Measurements from ENCODE around the gene WNT10A. TPM values are rescaled to one million over a fixed set of nuclear protein-coding genes. Genes with fewer than 3 reads are reported as not detected.
A peak's percentile ranks its signal among the peaks of the same experiment; 100 is the strongest.

The WNT10A gene
- total and polyA plus RNA-seq, 10 of the 15 experiments (the other 5 are each of a cell fraction or from before 2014, with no cell fraction given): 0.61 to 45.0 (median 6.9) TPM

GRCh38 chr2:218891275-218892135, 10.9 kb downstream of the WNT10A start:
- peak overlapping the region; percentile 95 for H3K27ac ChIP-seq (ENCODE audit: control insufficient read depth, insufficient read depth)
- H3K27me3 ChIP-seq (replicated peaks in 1 of 2; ENCODE audit: control insufficient read depth in 2 of 2, insufficient read depth in 2 of 2, low read length in 1 of 2): no peaks in the 10 kb centered on the region
- 95% methylated on average over 19 of the region's 19 CpGs for WGBS (ENCODE audit: insufficient coverage, insufficient replicate concordance, low lambda C conversion rate, missing lambda C conversion rate)
- in situ Hi-C loops (cut with MboI): no loop called here
- no peak overlapping the region for H2AFZ ChIP-seq (ENCODE audit: control insufficient read depth, low read depth, low read length)
- H3K9me3 ChIP-seq (replicated peaks; ENCODE audit: control insufficient read depth, insufficient read depth, low read length): no peaks in the 10 kb centered on the region
- CTCF ChIA-PET: interaction anchor here (1.0 to 22.2 kb wide), 3 partner anchors 13 to 605 kb away, joined by 3 to 1364 read pairs (median 3); partner anchors contain the start of gene WNT10A
- BruUV-seq (replicated peaks): no TSS peak
- no peaks in the 10 kb centered on the region for H4K20me1 ChIP-seq (ENCODE audit: control insufficient read depth, insufficient read depth)
- H3K4me1 ChIP-seq (ENCODE audit: control insufficient read depth, insufficient read depth, low read length): peaks cover 67% of the 10 kb centered on the region
- intact Hi-C loops (cut with micrococcal nuclease; ENCODE audit: unreplicated experiment): no loop called here
- peaks cover 0 to 12% of the 10 kb centered on the region in 2 experiments; a peak in 3 of 4 replicates for H3K36me3 ChIP-seq (ENCODE audit: control insufficient read depth in 2 of 2, insufficient read depth in 2 of 2, low read length in 1 of 2)
- DNase-seq (ENCODE audit: low read depth, low spot score) (no peak), ATAC-seq (no peak), FAIRE-seq (no peak)
- no peak overlapping the region for H3K9ac ChIP-seq (ENCODE audit: control insufficient read depth, insufficient read depth, low read length)
- TF ChIP-seq YBX1 (IDR thresholded peaks at IDR 0.05) (no peak), CHD2 (IDR thresholded peaks at IDR 0.05; ENCODE audit: borderline replicate concordance, low read depth, low read length) (no peak), EP300 (IDR thresholded peaks at IDR 0.05; ENCODE audit: borderline replicate concordance in 1 of 2, control insufficient read depth in 1 of 2, low read depth in 2 of 2, low read length in 2 of 2) (no peak), CBFB (IDR thresholded peaks at IDR 0.05; ENCODE audit: low read depth) (no peak), MTA2 (IDR thresholded peaks at IDR 0.05; ENCODE audit: low read depth) (no peak), POLR2A (IDR thresholded peaks at IDR 0.05; ENCODE audit: low read depth, low read length) (no peak), MEF2B (IDR thresholded peaks at IDR 0.05; ENCODE audit: partially characterized antibody, poor library complexity, severe bottlenecking) (no peak), TCF3 (IDR thresholded peaks at IDR 0.05; ENCODE audit: borderline replicate concordance, insufficient read depth, low read depth, low read length) (no peak), HDGF (IDR thresholded peaks at IDR 0.05) (no peak), CEBPB (IDR thresholded peaks at IDR 0.05; ENCODE audit: borderline replicate concordance in 1 of 2, low read depth in 2 of 2, low read length in 2 of 2) (no peak), ESRRA (IDR thresholded peaks at IDR 0.05; ENCODE audit: low read length) (no peak), TCF12 (IDR thresholded peaks at IDR 0.05; ENCODE audit: low read depth, low read length) (no peak), CREM (IDR thresholded peaks at IDR 0.05; ENCODE audit: low read depth) (no peak)
- H3K79me2 ChIP-seq (ENCODE audit: control insufficient read depth, insufficient read depth, low read length): peaks cover 45% of the 10 kb centered on the region
- RAD21 ChIA-PET (ENCODE audit: unreplicated experiment): interaction anchor here (0.6 to 9.5 kb wide), 3 partner anchors 10 to 91 kb away, joined by 3 to 871 read pairs (median 3); partner anchors contain the start of gene WNT10A
- H3K4me3 ChIP-seq: no peak overlapping the region
- POLR2A ChIA-PET: interaction anchor here (0.6 to 10.2 kb wide), 4 partner anchors 6 to 719 kb away, joined by 3 to 360 read pairs (median 78); partner anchors contain the start of gene WNT10A
- SMC1A ChIA-PET (ENCODE audit: uncharacterized antibody, unreplicated experiment): interaction anchor here (12.4 kb wide), 1 partner anchor 10 kb away, joined by 780 read pairs; the partner anchor contains the start of gene WNT10A
- H3K4me2 ChIP-seq (ENCODE audit: control insufficient read depth, insufficient read depth): 0 out of 2 replicates have a peak overlapping the region, but pooled peaks have one; percentile 12

Measured in GM12878 (cell line).